T-helper 1 cell (primary cell): Measurements from ENCODE around the gene PIGK.
"Not testable (repeated sequence)": the region's sequence is repeated elsewhere in the genome, so short reads cannot be mapped to it uniquely, and the experiment has no call there.

Experiments
- DNase-seq, 5 donors: peaks; one replicate each; pipeline ENCODE4 v3.0.0-alpha.2; 2012 to 2020
- total RNA-seq, 4 donors: gene quantifications; one replicate each; lab custom pipeline; 2026; lab: John Stamatoyannopoulos, UW

The PIGK gene
- 29.2 to 36.6 (median 31.2) reads per million in 4 donors for total RNA-seq

DNA sequence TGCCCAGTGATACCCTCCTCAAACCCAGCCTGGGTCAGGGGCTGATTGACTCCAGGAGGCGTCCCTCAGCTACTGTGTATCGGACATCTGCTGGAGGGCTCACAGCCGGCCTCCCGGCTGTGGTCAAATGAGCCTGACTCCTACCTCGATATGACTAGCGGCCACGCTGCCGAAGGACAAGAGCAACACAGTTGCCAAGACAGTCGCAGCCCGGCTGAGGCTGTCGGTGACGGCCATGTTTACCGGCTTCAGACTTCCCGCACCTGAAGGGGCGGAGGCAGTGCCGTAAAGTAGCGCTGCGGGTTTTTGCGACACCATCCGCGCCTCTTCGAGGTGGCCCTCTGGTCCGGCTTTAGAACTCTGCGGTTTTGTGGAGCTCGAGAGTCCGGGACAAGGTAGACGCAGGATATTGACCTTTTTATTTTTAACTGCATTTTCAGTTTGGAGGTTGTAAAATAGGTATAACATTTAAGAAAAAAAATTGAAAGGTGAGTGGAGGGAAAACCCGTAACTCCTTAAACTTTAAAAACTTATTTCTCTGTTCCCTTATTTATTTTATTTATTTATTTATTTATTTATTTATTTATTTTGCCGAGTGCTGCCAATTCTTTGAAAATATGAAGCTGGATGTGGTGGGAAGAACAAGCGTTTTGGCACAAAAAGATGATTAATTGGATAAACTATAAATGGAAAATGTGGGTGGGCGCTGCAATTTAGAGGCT, at the start of gene PIGK:
TSS of gene PIGK (minus strand) at position 265 of the 722 bp plus-strand sequence. CDS start at position 237, 28 bp downstream.
- DNase-seq, result peak; percentile 68 to 90 (median 78)

GRCh38 chr1:77267035-77267434, 47.8 kb upstream of the PIGK start:
- DNase-seq, result no peak

DNA sequence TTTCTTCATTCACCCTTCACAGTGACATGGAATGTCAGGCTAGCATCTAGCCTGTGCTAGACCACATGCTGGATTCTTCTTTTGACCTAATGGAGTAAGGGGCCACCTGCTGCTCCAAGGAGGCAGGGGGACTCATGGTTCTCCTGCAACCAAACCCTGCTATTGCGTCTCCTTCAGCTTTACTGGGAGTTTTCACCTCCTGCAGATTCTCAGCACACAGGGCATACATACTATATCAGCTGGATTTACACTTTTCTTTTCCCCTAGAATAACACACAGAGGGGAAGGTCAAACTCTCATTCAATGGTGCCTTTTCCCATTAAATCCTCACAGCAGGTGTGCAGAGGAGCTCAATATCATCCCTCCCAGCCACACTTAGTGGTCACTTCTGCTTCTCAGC, 46.0 kb upstream of the PIGK start:
- no peak for DNase-seq

DNA sequence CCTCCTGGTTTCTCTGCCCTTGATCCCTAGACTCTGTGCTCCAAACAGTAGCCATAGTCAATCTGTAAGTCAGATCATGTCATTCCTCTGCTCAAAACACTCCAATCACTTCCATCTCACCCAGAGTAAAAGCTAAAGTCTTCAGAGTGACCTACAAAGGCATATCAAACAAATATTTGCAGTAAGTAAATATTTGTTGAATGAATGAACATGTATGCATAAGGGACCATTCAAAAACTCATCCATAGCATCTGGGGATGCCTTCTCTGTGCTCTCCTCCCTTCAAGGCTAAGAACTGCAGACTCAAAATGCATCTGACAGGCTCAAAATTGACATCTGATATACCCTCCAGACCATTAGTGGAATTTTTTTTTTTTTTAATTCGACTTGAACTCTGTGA, 44.5 kb upstream of the PIGK start:
- no peak for DNase-seq

- DNase-seq, result no peak
Observed at GRCh38 chr1:77253211-77253610, 34.0 kb upstream of the PIGK start.

GRCh38 chr1:77250126-77250525, 30.9 kb upstream of the PIGK start:
- DNase-seq, result no peak

GRCh38 chr1:77245830-77246229, 26.6 kb upstream of the PIGK start:
- no peak for DNase-seq

DNA sequence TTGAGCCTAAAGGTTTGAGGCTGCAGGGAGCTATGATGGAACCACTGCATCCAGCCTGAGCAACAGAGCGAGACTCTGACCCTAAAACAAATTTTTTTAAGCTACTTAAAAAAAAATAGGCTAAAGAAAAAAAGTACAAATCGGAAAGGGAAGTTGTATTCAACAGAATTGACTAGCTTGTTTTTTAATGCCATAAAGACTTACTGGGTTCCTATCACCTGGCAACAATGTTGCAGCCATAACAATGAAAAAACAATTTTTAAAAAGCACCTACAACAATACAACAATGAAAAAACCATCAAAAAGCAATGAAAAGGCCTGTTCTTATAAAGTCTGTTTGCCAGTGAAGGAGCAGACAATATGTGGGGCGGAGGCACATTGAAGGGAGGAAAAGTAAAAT, 20.1 kb upstream of the PIGK start:
- DNase-seq, result no peak

- DNase-seq, result no peak
Observed at GRCh38 chr1:77238462-77238861, 19.2 kb upstream of the PIGK start.

DNA sequence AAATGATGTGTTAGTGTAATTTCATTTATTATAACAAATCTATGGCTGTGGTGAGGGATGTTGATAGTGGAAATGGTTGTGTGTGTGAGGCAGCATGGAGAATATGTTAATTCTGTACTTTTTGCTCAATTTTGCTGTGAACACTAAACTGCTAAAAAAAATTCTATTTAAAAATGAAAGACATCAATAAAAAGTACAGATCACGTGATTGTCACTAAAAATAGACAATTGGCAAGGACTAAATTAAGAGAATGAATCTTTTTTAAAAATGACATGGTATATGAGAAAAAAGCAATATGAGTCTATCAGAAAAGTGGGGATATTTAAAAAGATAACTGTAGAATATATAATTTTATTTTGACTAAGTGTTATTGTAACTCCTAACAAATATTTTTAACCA, 15.7 kb upstream of the PIGK start:
- DNase-seq, result no peak

GRCh38 chr1:77234096-77234495, 14.9 kb upstream of the PIGK start:
- no peak for DNase-seq

DNA sequence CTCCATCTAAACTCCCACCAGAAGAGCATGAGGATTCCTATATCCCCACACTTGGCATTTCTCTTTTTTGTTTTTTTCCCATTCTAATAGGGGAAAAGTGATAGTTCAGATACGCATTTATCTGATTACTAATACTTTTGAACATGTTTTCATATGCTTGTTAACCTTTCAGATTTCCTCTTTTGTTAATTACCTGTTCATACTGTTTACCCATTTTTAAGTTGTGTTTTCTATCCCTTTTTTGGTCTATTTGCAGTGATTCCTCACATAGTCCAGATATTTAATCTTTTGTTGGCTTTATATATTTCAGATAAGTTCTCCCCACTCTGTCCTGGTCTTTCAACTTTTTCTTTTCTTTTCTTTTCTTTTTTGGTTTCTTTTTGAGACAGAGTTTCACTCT, 13.6 kb upstream of the PIGK start:
- DNase-seq, result no peak

DNA sequence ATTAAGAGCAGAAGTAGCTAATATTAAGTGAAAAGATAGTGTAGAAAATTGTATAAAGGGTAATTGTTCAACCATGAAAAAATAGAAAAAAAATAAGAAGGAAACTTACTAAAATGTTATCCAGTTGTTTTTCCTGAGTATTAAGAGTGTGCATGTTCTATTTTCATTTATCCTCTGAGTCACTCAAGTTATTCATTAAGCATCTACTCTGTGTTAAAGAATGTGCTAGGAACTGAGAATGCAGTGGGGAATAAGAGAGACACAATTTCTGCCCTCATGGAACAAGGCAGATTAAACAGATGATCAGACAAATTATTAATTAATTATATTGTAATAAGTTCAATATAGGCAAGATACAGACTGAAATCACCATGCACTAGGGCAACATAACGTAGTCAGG, 10.8 kb upstream of the PIGK start:
- DNase-seq, result no peak

DNA sequence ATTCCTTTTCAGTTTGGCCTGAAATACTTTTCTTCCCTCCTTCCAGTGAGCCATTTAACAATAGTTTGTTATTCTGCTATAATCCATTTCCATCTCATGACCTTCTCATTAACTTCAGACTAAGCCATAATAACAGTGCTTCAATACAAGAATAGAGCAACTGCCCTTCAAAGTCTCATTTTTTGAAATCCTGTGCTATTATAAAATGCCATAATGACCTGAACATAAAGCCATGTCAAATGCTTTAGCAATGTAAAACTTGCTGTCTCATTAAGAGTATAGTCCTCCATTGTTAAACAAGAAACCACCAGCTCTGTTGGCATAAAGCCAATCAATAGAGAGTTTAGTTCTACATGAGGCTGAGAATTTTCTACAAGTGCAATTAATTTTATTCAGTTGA, 9.6 kb upstream of the PIGK start:
- DNase-seq, result no peak

- no peak for DNase-seq
Observed at GRCh38 chr1:77227381-77227780, 8.2 kb upstream of the PIGK start.

GRCh38 chr1:77222496-77222895, 3.3 kb upstream of the PIGK start:
- DNase-seq, result no peak

GRCh38 chr1:77220687-77221463, 1.6 kb upstream of the PIGK start:
- DNase-seq, result no peak

- no peak for DNase-seq
Observed at GRCh38 chr1:77218477-77219165, 609 bp downstream of the PIGK start.

- not testable (repeated sequence) for DNase-seq
Observed at GRCh38 chr1:77204043-77204442, 15.2 kb downstream of the PIGK start.

DNA sequence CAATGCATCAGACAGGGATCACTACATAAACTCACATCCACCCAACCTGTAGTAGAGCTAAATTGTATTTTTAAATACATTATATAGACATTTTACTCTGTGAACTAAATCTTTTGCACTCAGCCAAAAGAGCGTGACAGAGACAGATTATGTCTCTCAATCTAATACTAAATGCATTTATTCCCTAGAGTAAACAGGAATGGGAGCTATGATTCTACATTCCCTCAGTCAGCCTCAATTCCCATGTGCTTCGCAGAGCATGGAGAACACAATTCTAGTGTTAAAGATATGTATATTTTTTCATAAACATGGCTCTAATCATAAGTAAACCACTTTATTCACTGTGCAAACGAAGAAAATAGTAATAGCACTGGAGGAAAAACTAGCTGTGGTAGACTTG, 16.5 kb downstream of the PIGK start:
- no peak for DNase-seq

DNA sequence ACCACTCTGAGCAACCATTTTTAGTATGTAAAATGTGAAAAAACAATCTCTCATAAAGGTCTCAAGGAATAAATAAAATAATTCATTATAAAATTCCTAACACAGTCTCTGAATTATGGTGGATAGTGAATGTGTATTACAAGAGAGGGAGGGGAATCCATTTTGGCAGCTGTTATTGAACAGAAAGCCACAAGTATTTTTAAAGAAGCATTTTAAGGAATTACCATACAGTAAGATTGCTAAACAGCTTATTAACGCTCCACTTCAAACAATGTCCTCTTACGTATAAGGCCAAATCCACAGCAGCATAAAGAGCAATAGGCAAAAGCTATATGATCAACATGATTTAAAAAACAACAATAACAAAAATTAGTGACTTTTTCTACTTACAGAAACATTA, 18.4 kb downstream of the PIGK start:
- DNase-seq, result no peak

- DNase-seq, result no peak
Observed at GRCh38 chr1:77200293-77200692, 18.9 kb downstream of the PIGK start.

- no peak for DNase-seq
Observed at GRCh38 chr1:77197351-77197750, 21.9 kb downstream of the PIGK start.

DNA sequence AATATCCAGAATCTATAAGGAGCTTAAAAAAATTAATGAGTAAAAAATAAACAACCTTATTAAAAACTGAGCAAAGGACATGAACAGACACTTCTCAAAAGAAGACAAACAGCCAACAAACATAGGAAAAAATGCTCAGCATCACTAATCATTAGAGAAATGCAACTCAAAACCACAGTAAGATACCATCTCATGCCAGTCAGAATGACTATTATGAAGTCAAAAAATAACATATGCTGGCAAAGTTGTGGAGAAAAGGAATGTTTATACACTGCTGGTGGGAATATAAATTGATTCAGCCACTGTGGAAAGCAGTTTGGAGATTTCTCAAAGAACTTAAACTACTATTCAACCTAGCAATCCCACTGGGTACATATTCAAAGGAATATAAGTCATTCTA, 25.3 kb downstream of the PIGK start:
- no peak for DNase-seq
